ENCODE results near the gene SLC13A3.

The SLC13A3 gene

GRCh38 chr20:46646122-46646521 is 5.1 kb downstream of the SLC13A3 start:
- H3K79me2 ChIP-seq (ENCODE audit: control insufficient read depth, low read length), result no peaks in the 10 kb centered on the region
- H3K36me3 ChIP-seq (ENCODE audit: control insufficient read depth, low read length), result no peaks in the 10 kb centered on the region
- no peaks in the 10 kb centered on the region for H3K27me3 ChIP-seq (ENCODE audit: control insufficient read depth, low read length)
- no peaks in the 10 kb centered on the region for H3K4me1 ChIP-seq (ENCODE audit: control insufficient read depth, low read length)
- H4K20me1 ChIP-seq (ENCODE audit: control insufficient read depth, insufficient read depth, low read depth, low read length), result no peaks in the 10 kb centered on the region
- H3K9me3 ChIP-seq (ENCODE audit: control insufficient read depth, insufficient read depth, low read length), result no peaks in the 10 kb centered on the region
- no peak overlapping the region for H3K27ac ChIP-seq (ENCODE audit: low read depth, low read length)
- H3K4me2 ChIP-seq (ENCODE audit: low read length), result no peak overlapping the region
- H3F3A ChIP-seq (ENCODE audit: control insufficient read depth, insufficient read depth), result no peaks in the 10 kb centered on the region
- no peak overlapping the region for H3K4me3 ChIP-seq (ENCODE audit: low read length)
- no peaks in the 10 kb centered on the region for H3K9me2 ChIP-seq (replicated peaks; ENCODE audit: control insufficient read depth, low read length)
- TF ChIP-seq, protein P1, sequence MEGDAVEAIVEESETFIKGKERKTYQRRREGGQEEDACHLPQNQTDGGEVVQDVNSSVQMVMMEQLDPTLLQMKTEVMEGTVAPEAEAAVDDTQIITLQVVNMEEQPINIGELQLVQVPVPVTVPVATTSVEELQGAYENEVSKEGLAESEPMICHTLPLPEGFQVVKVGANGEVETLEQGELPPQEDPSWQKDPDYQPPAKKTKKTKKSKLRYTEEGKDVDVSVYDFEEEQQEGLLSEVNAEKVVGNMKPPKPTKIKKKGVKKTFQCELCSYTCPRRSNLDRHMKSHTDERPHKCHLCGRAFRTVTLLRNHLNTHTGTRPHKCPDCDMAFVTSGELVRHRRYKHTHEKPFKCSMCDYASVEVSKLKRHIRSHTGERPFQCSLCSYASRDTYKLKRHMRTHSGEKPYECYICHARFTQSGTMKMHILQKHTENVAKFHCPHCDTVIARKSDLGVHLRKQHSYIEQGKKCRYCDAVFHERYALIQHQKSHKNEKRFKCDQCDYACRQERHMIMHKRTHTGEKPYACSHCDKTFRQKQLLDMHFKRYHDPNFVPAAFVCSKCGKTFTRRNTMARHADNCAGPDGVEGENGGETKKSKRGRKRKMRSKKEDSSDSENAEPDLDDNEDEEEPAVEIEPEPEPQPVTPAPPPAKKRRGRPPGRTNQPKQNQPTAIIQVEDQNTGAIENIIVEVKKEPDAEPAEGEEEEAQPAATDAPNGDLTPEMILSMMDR (IDR thresholded peaks at IDR 0.05; ENCODE audit: low read depth, low read length, poor library complexity, severe bottlenecking), result no peak
- TF ChIP-seq EZH2phosphoT487 (IDR thresholded peaks at IDR 0.05; ENCODE audit: borderline replicate concordance, low read length), result no peak

DNA sequence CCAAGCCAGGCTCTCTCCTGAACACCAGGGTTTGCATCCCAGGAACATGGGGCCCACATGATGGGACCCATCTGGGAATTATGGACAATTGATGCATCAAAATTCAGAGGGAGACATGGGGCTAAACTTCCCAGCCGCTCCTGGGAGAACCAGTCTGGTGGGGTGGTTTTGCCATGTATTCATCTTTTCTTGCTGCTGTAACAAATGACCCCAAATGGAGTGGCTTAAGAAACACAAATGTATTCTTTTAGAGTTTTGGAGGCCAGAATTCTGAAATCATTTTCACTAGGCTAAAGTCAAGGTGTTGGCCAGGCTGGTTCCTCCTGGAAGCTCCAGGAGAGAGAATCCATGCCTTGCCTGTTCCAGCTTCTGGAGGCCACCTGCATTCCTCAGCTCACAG is 6.5 kb downstream of the SLC13A3 start:
- Histone ChIP-seq H3K79me2 (ENCODE audit: control insufficient read depth, low read length) (no peaks in the 10 kb centered on the region), H3K4me1 (ENCODE audit: control insufficient read depth, low read length) (no peaks in the 10 kb centered on the region)

GRCh38 chr20:46644160-46644559 is 7.1 kb downstream of the SLC13A3 start:
- no peak overlapping the region for H3K4me3 ChIP-seq (ENCODE audit: low read length)
- no peaks in the 10 kb centered on the region for H4K20me1 ChIP-seq (ENCODE audit: control insufficient read depth, insufficient read depth, low read depth, low read length)
- H3K9me3 ChIP-seq (ENCODE audit: control insufficient read depth, insufficient read depth, low read length), result no peaks in the 10 kb centered on the region
- no peak overlapping the region for H3K4me2 ChIP-seq (ENCODE audit: low read length)
- no peaks in the 10 kb centered on the region for H3K4me1 ChIP-seq (ENCODE audit: control insufficient read depth, low read length)
- no peak for TF ChIP-seq EZH2phosphoT487 (IDR thresholded peaks at IDR 0.05; ENCODE audit: borderline replicate concordance, low read length)
- TF ChIP-seq, protein P1 (IDR thresholded peaks at IDR 0.05; ENCODE audit: low read depth, low read length, poor library complexity, severe bottlenecking), result no peak
- H3K27ac ChIP-seq (ENCODE audit: low read depth, low read length), result no peak overlapping the region
- no peaks in the 10 kb centered on the region for H3K27me3 ChIP-seq (ENCODE audit: control insufficient read depth, low read length)
- no peaks in the 10 kb centered on the region for H3K36me3 ChIP-seq (ENCODE audit: control insufficient read depth, low read length)
- no peaks in the 10 kb centered on the region for H3F3A ChIP-seq (ENCODE audit: control insufficient read depth, insufficient read depth)
- H3K9me2 ChIP-seq (replicated peaks; ENCODE audit: control insufficient read depth, low read length), result no peaks in the 10 kb centered on the region
- H3K79me2 ChIP-seq (ENCODE audit: control insufficient read depth, low read length), result no peaks in the 10 kb centered on the region

More for the DNA sequence above, 6.5 kb downstream of the SLC13A3 start:
- Histone ChIP-seq H3K36me3 (ENCODE audit: control insufficient read depth, low read length) (no peaks in the 10 kb centered on the region), H3F3A (ENCODE audit: control insufficient read depth, insufficient read depth) (no peaks in the 10 kb centered on the region), H3K27me3 (ENCODE audit: control insufficient read depth, low read length) (no peaks in the 10 kb centered on the region), H3K9me2 (replicated peaks; ENCODE audit: control insufficient read depth, low read length) (no peaks in the 10 kb centered on the region), H4K20me1 (ENCODE audit: control insufficient read depth, insufficient read depth, low read depth, low read length) (no peaks in the 10 kb centered on the region), H3K4me2 (ENCODE audit: low read length) (no peak overlapping the region), H3K4me3 (ENCODE audit: low read length) (no peak overlapping the region), H3K9me3 (ENCODE audit: control insufficient read depth, insufficient read depth, low read length) (no peaks in the 10 kb centered on the region), H3K27ac (ENCODE audit: low read depth, low read length) (no peak overlapping the region)
- TF ChIP-seq EZH2phosphoT487 (IDR thresholded peaks at IDR 0.05; ENCODE audit: borderline replicate concordance, low read length), result no peak
- TF ChIP-seq, protein P1 (IDR thresholded peaks at IDR 0.05; ENCODE audit: low read depth, low read length, poor library complexity, severe bottlenecking), result no peak

- Histone ChIP-seq H4K20me1 (ENCODE audit: control insufficient read depth, insufficient read depth, low read depth, low read length) (no peaks in the 10 kb centered on the region), H3F3A (ENCODE audit: control insufficient read depth, insufficient read depth) (no peaks in the 10 kb centered on the region), H3K36me3 (ENCODE audit: control insufficient read depth, low read length) (no peaks in the 10 kb centered on the region), H3K4me3 (ENCODE audit: low read length) (no peak overlapping the region), H3K79me2 (ENCODE audit: control insufficient read depth, low read length) (no peaks in the 10 kb centered on the region), H3K27ac (ENCODE audit: low read depth, low read length) (no peak overlapping the region), H3K4me1 (ENCODE audit: control insufficient read depth, low read length) (no peaks in the 10 kb centered on the region), H3K9me2 (replicated peaks; ENCODE audit: control insufficient read depth, low read length) (no peaks in the 10 kb centered on the region), H3K4me2 (ENCODE audit: low read length) (no peak overlapping the region), H3K9me3 (ENCODE audit: control insufficient read depth, insufficient read depth, low read length) (no peaks in the 10 kb centered on the region), H3K27me3 (ENCODE audit: control insufficient read depth, low read length) (no peaks in the 10 kb centered on the region)
- no peak for TF ChIP-seq EZH2phosphoT487 (IDR thresholded peaks at IDR 0.05; ENCODE audit: borderline replicate concordance, low read length)
- TF ChIP-seq, protein P1 (IDR thresholded peaks at IDR 0.05; ENCODE audit: low read depth, low read length, poor library complexity, severe bottlenecking), result no peak
Measured at GRCh38 chr20:46642969-46643343, 8.3 kb downstream of the SLC13A3 start.

Data from DOHH2 (cell line).